Measurements from ENCODE around the gene ITGB3.

ITGB3 gene

GRCh38 chr17:47253541-47254402 lies at the start of gene ITGB3:
TSS of gene ITGB3 (plus strand) at chr17:47253827. CDS start at chr17:47253862, 35 bp downstream.
- no peaks in the 10 kb centered on the region for H3K36me3 ChIP-seq (ENCODE audit: control insufficient read depth, insufficient read depth, low read length)
- H3K9me3 ChIP-seq (ENCODE audit: control insufficient read depth, insufficient read depth, low read depth, low read length): no peaks in the 10 kb centered on the region; the same call in 1 of the 2 replicates
- peak within 1 kb of the TSS; percentile 51 for H3K9ac ChIP-seq (ENCODE audit: low read length)
- peak within 1 kb of the TSS; percentile 83 for H3K4me3 ChIP-seq (ENCODE audit: low read depth, low read length)
- no peak within 1 kb of the TSS for H3K27ac ChIP-seq (ENCODE audit: low read depth, low read length)
- peaks cover 12% of the 10 kb centered on the region for H3K4me1 ChIP-seq (ENCODE audit: control insufficient read depth, insufficient read depth, low read length)
- peaks cover 59% of the 10 kb centered on the region for H3K27me3 ChIP-seq (ENCODE audit: control insufficient read depth, insufficient read depth, low read length)

GRCh38 chr17:47203984-47204721 lies 49.5 kb upstream of the ITGB3 start:
- Histone ChIP-seq H3K9ac (ENCODE audit: low read length) (no peak overlapping the region), H3K9me3 (ENCODE audit: control insufficient read depth, insufficient read depth, low read depth, low read length) (no peaks in the 10 kb centered on the region), H3K27me3 (ENCODE audit: control insufficient read depth, insufficient read depth, low read length) (no peaks in the 10 kb centered on the region), H3K27ac (ENCODE audit: low read depth, low read length) (no peak overlapping the region), H3K36me3 (ENCODE audit: control insufficient read depth, insufficient read depth, low read length) (no peaks in the 10 kb centered on the region), H3K4me1 (ENCODE audit: control insufficient read depth, insufficient read depth, low read length) (peaks cover 19% of the 10 kb centered on the region), H3K4me3 (ENCODE audit: low read depth, low read length) (no peak overlapping the region)

GRCh38 chr17:47204722-47205418 lies 48.8 kb upstream of the ITGB3 start:
- Histone ChIP-seq H3K27me3 (ENCODE audit: control insufficient read depth, insufficient read depth, low read length) (no peaks in the 10 kb centered on the region), H3K9me3 (ENCODE audit: control insufficient read depth, insufficient read depth, low read depth, low read length) (no peaks in the 10 kb centered on the region), H3K4me3 (ENCODE audit: low read depth, low read length) (no peak overlapping the region), H3K36me3 (ENCODE audit: control insufficient read depth, insufficient read depth, low read length) (no peaks in the 10 kb centered on the region), H3K9ac (ENCODE audit: low read length) (no peak overlapping the region), H3K4me1 (ENCODE audit: control insufficient read depth, insufficient read depth, low read length) (peaks cover 21% of the 10 kb centered on the region), H3K27ac (ENCODE audit: low read depth, low read length) (no peak overlapping the region)

GRCh38 chr17:47205419-47205963 lies 48.1 kb upstream of the ITGB3 start:
- Histone ChIP-seq H3K9me3 (ENCODE audit: control insufficient read depth, insufficient read depth, low read depth, low read length) (no peaks in the 10 kb centered on the region), H3K4me3 (ENCODE audit: low read depth, low read length) (no peak overlapping the region), H3K27me3 (ENCODE audit: control insufficient read depth, insufficient read depth, low read length) (no peaks in the 10 kb centered on the region), H3K27ac (ENCODE audit: low read depth, low read length) (no peak overlapping the region), H3K36me3 (ENCODE audit: control insufficient read depth, insufficient read depth, low read length) (no peaks in the 10 kb centered on the region), H3K9ac (ENCODE audit: low read length) (no peak overlapping the region), H3K4me1 (ENCODE audit: control insufficient read depth, insufficient read depth, low read length) (peaks cover 21% of the 10 kb centered on the region)

GRCh38 chr17:47207143-47208067 lies 46.2 kb upstream of the ITGB3 start:
- H3K27ac ChIP-seq (ENCODE audit: low read depth, low read length): no peak overlapping the region
- H3K4me3 ChIP-seq (ENCODE audit: low read depth, low read length): no peak overlapping the region
- H3K27me3 ChIP-seq (ENCODE audit: control insufficient read depth, insufficient read depth, low read length): no peaks in the 10 kb centered on the region
- no peaks in the 10 kb centered on the region for H3K36me3 ChIP-seq (ENCODE audit: control insufficient read depth, insufficient read depth, low read length)
- no peak overlapping the region for H3K9ac ChIP-seq (ENCODE audit: low read length)
- H3K9me3 ChIP-seq (ENCODE audit: control insufficient read depth, insufficient read depth, low read depth, low read length): no peaks in the 10 kb centered on the region
- peaks cover 21% of the 10 kb centered on the region for H3K4me1 ChIP-seq (ENCODE audit: control insufficient read depth, insufficient read depth, low read length)

- Histone ChIP-seq H3K36me3 (ENCODE audit: control insufficient read depth, insufficient read depth, low read length) (no peaks in the 10 kb centered on the region), H3K9ac (ENCODE audit: low read length) (peak within 1 kb of the TSS; percentile 21), H3K27me3 (ENCODE audit: control insufficient read depth, insufficient read depth, low read length) (no peaks in the 10 kb centered on the region), H3K27ac (ENCODE audit: low read depth, low read length) (no peak within 1 kb of the TSS), H3K4me1 (ENCODE audit: control insufficient read depth, insufficient read depth, low read length) (peaks cover 21% of the 10 kb centered on the region), H3K9me3 (ENCODE audit: control insufficient read depth, insufficient read depth, low read depth, low read length) (no peaks in the 10 kb centered on the region), H3K4me3 (ENCODE audit: low read depth, low read length) (peak within 1 kb of the TSS; percentile 16; the same call in 1 of the 2 replicates)
These were observed 44.7 kb upstream of the ITGB3 start, which contains the start of gene MYL4 for GRCh38 chr17:47208744-47209488. TSS of gene MYL4 (plus strand) at chr17:47209348. CDS start at chr17:47209423, 75 bp downstream.

- no peaks in the 10 kb centered on the region for H3K9me3 ChIP-seq (ENCODE audit: control insufficient read depth, insufficient read depth, low read depth, low read length)
- H3K4me1 ChIP-seq (ENCODE audit: control insufficient read depth, insufficient read depth, low read length): peaks cover 20% of the 10 kb centered on the region
- no peak overlapping the region for H3K27ac ChIP-seq (ENCODE audit: low read depth, low read length)
- no peaks in the 10 kb centered on the region for H3K27me3 ChIP-seq (ENCODE audit: control insufficient read depth, insufficient read depth, low read length)
- peak overlapping the region; percentile 16; the same call in 1 of the 2 replicates for H3K4me3 ChIP-seq (ENCODE audit: low read depth, low read length)
- H3K36me3 ChIP-seq (ENCODE audit: control insufficient read depth, insufficient read depth, low read length): no peaks in the 10 kb centered on the region
- H3K9ac ChIP-seq (ENCODE audit: low read length): peak overlapping the region; percentile 21
These were observed 44.1 kb upstream of the ITGB3 start for GRCh38 chr17:47209499-47209898.

- peak overlapping the region; percentile 16; the same call in 1 of the 2 replicates for H3K4me3 ChIP-seq (ENCODE audit: low read depth, low read length)
- H3K9ac ChIP-seq (ENCODE audit: low read length): no peak overlapping the region
- H3K9me3 ChIP-seq (ENCODE audit: control insufficient read depth, insufficient read depth, low read depth, low read length): no peaks in the 10 kb centered on the region
- H3K27ac ChIP-seq (ENCODE audit: low read depth, low read length): no peak overlapping the region
- no peaks in the 10 kb centered on the region for H3K27me3 ChIP-seq (ENCODE audit: control insufficient read depth, insufficient read depth, low read length)
- no peaks in the 10 kb centered on the region for H3K36me3 ChIP-seq (ENCODE audit: control insufficient read depth, insufficient read depth, low read length)
- H3K4me1 ChIP-seq (ENCODE audit: control insufficient read depth, insufficient read depth, low read length): peaks cover 14% of the 10 kb centered on the region
These were observed 43.5 kb upstream of the ITGB3 start for GRCh38 chr17:47210105-47210504.

GRCh38 chr17:47210779-47211178 lies 42.8 kb upstream of the ITGB3 start:
- no peaks in the 10 kb centered on the region for H3K36me3 ChIP-seq (ENCODE audit: control insufficient read depth, insufficient read depth, low read length)
- peaks cover 7% of the 10 kb centered on the region for H3K4me1 ChIP-seq (ENCODE audit: control insufficient read depth, insufficient read depth, low read length)
- H3K27me3 ChIP-seq (ENCODE audit: control insufficient read depth, insufficient read depth, low read length): no peaks in the 10 kb centered on the region
- no peaks in the 10 kb centered on the region for H3K9me3 ChIP-seq (ENCODE audit: control insufficient read depth, insufficient read depth, low read depth, low read length)
- no peak overlapping the region for H3K4me3 ChIP-seq (ENCODE audit: low read depth, low read length)
- no peak overlapping the region for H3K9ac ChIP-seq (ENCODE audit: low read length)
- no peak overlapping the region for H3K27ac ChIP-seq (ENCODE audit: low read depth, low read length)

Data from HUES6 (cell line).